H9 (cell line): ENCODE data around the gene PRUNE2. TPM values are rescaled to one million over a fixed set of nuclear protein-coding genes. Genes with fewer than 3 reads are reported as not detected.

Experiments used
- DNase-seq: peaks from one replicate; pipeline ENCODE4 v3.0.0-alpha.2; 2017
- H2AFZ ChIP-seq: one replicate; pipeline ENCODE4 v1.6.1; 2013; ENCODE audit warnings: mild to moderate bottlenecking, low read length, control low read depth, moderate library complexity
- H2AK5ac ChIP-seq: 2 replicates; pipeline ENCODE4 v1.6.1; 2013; ENCODE audit warnings: low read length, control low read depth, mixed read lengths; ENCODE audit not compliant: insufficient read length
- H2BK120ac ChIP-seq: one replicate; pipeline ENCODE4 v1.6.1; 2013; ENCODE audit warnings: low read depth, mild to moderate bottlenecking, low read length, control low read depth, inconsistent platforms; ENCODE audit not compliant: poor library complexity, severe bottlenecking
- H2BK12ac ChIP-seq: 2 replicates; pipeline ENCODE4 v1.6.1; 2013; ENCODE audit warnings: low read length, control low read depth, mixed read lengths, low read depth; ENCODE audit not compliant: insufficient read length
- H2BK15ac ChIP-seq: 2 replicates; pipeline ENCODE4 v1.6.1; 2013; ENCODE audit warnings: low read depth, low read length, control low read depth
- H2BK20ac ChIP-seq: one replicate; pipeline ENCODE4 v1.6.1; 2013; ENCODE audit warnings: low read depth, mild to moderate bottlenecking, low read length, control low read depth, inconsistent platforms; ENCODE audit not compliant: poor library complexity, severe bottlenecking
- H2BK5ac ChIP-seq: 2 replicates; pipeline ENCODE4 v1.6.1; 2013; ENCODE audit warnings: low read length, control low read depth, mixed read lengths; ENCODE audit not compliant: insufficient read length
- H3K14ac ChIP-seq: 2 replicates; pipeline ENCODE4 v1.6.1; 2013; ENCODE audit warnings: low read length, control low read depth; ENCODE audit not compliant: insufficient read depth
- H3K18ac ChIP-seq: 2 replicates; pipeline ENCODE4 v1.6.1; 2013; ENCODE audit warnings: low read depth, mild to moderate bottlenecking, mixed read lengths, low read length, control low read depth; ENCODE audit not compliant: insufficient read length
- H3K23ac ChIP-seq: 2 replicates; pipeline ENCODE4 v1.6.1; 2013; ENCODE audit warnings: low read length, control low read depth, mixed read lengths, low read depth; ENCODE audit not compliant: insufficient read length
- H3K23me2 ChIP-seq: 2 replicates; pipeline ENCODE4 v1.6.1; 2013; ENCODE audit warnings: low read depth, mild to moderate bottlenecking, mixed read lengths, low read length, control low read depth; ENCODE audit not compliant: insufficient read length, poor library complexity, severe bottlenecking
- H3K27ac ChIP-seq: 2 replicates; pipeline ENCODE4 v1.5.1; 2013; ENCODE audit warnings: low read length, control low read depth, mixed read lengths, low read depth; ENCODE audit not compliant: insufficient read length
- H3K27me3 ChIP-seq: 2 replicates; pipeline ENCODE4 v1.6.1; 2013; ENCODE audit warnings: low read length, control low read depth, inconsistent platforms; ENCODE audit not compliant: insufficient read depth
- H3K4ac ChIP-seq: 2 replicates; pipeline ENCODE4 v1.6.1; 2013; ENCODE audit warnings: low read depth, mild to moderate bottlenecking, control low read depth, inconsistent platforms, low read length, moderate library complexity
- H3K4me1 ChIP-seq: 2 replicates; pipeline ENCODE4 v1.6.1; 2013; ENCODE audit warnings: low read length, control low read depth, inconsistent platforms; ENCODE audit not compliant: insufficient read depth
- H3K4me2 ChIP-seq: 2 replicates; pipeline ENCODE4 v1.6.1; 2013; ENCODE audit warnings: low read length, control low read depth, mixed read lengths; ENCODE audit not compliant: insufficient read length, insufficient read depth
- H3K56ac ChIP-seq: 2 replicates; pipeline ENCODE4 v1.6.1; 2013; ENCODE audit warnings: low read depth, mild to moderate bottlenecking, mixed read lengths, low read length, control low read depth; ENCODE audit not compliant: insufficient read length
- H3K79me1 ChIP-seq: 2 replicates; pipeline ENCODE4 v1.6.1; 2013; ENCODE audit warnings: low read depth, mild to moderate bottlenecking, moderate library complexity, low read length, control low read depth, inconsistent platforms; ENCODE audit not compliant: insufficient read depth, poor library complexity, severe bottlenecking
- H3K79me2 ChIP-seq: 2 replicates; pipeline ENCODE4 v1.6.1; 2013; ENCODE audit warnings: low read length, control low read depth, inconsistent platforms; ENCODE audit not compliant: insufficient read depth
- H3K9ac ChIP-seq: 2 replicates; pipeline ENCODE4 v1.6.1; 2013; ENCODE audit warnings: low read length, control low read depth, mixed read lengths; ENCODE audit not compliant: insufficient read length; ENCODE audit errors: extremely low read depth
- H3K9me3 ChIP-seq: one replicate; pipeline ENCODE4 v1.6.1; 2013; ENCODE audit warnings: low read depth, low read length, inconsistent platforms; ENCODE audit not compliant: control insufficient read depth
- H3T11ph ChIP-seq: one replicate; pipeline ENCODE4 v1.6.1; 2013; ENCODE audit warnings: mild to moderate bottlenecking, low read length, control low read depth, inconsistent platforms
- H4K20me1 ChIP-seq: one replicate; pipeline ENCODE4 v1.6.1; 2013; ENCODE audit not compliant: control insufficient read depth, insufficient read length, insufficient read depth
- H4K5ac ChIP-seq: 2 replicates; pipeline ENCODE4 v1.6.1; 2013; ENCODE audit warnings: low read depth, mild to moderate bottlenecking, mixed read lengths, low read length, control low read depth; ENCODE audit not compliant: insufficient read length
- H4K8ac ChIP-seq: replicated peaks from 2 replicates; pipeline ENCODE4 v1.6.1; 2013; ENCODE audit warnings: low read length, control low read depth, mixed read lengths, low read depth; ENCODE audit not compliant: insufficient read length
- H4K91ac ChIP-seq: 2 replicates; pipeline ENCODE4 v1.6.1; 2013; ENCODE audit warnings: low read depth, mild to moderate bottlenecking, moderate library complexity, mixed read lengths, low read length, control low read depth; ENCODE audit not compliant: insufficient read length
- H3K27ac Mint-ChIP-seq, 3 experiments: 2 replicates in 2 of 3; 3 replicates in 1 of 3; pipeline ENCODE4 v1.8.0; 2020 to 2021; ENCODE audit warnings: mixed read lengths in 3 of 3, mild to moderate bottlenecking in 1 of 3, moderate library complexity in 1 of 3
- H3K27me3 Mint-ChIP-seq: 2 replicates; pipeline ENCODE4 v1.8.0; 2021; ENCODE audit warnings: low read depth, mild to moderate bottlenecking, moderate library complexity, mixed read lengths
- H3K36me3 Mint-ChIP-seq, 3 experiments: 2 replicates in 2 of 3; 3 replicates in 1 of 3; pipeline ENCODE4 v1.8.0; 2020 to 2021; ENCODE audit warnings: low read depth in 3 of 3, mixed read lengths in 3 of 3; ENCODE audit not compliant: insufficient read depth in 1 of 3
- H3K4me1 Mint-ChIP-seq, 2 experiments: 2 replicates each; pipeline ENCODE4 v1.8.0; 2020; ENCODE audit warnings: mixed read lengths in 2 of 2
- H3K4me3 Mint-ChIP-seq, 2 experiments: 2 replicates in 1 of 2; 3 replicates in 1 of 2; pipeline ENCODE4 v1.8.0; 2020 to 2021; ENCODE audit warnings: mild to moderate bottlenecking in 2 of 2, mixed read lengths in 2 of 2, moderate library complexity in 1 of 2
- H3K9me3 Mint-ChIP-seq, 2 experiments: 2 replicates in 1 of 2; 3 replicates in 1 of 2; pipeline ENCODE4 v1.8.0; 2020; ENCODE audit warnings: mild to moderate bottlenecking in 2 of 2, mixed read lengths in 2 of 2, moderate library complexity in 1 of 2
- CTCF ChIP-seq: fragments of 200-600 bp; sonication (generic); conservative IDR thresholded peaks from 3 replicates; pipeline ENCODE4 v1.8.0; 2021; ENCODE audit warnings: antibody characterized with exemption, mild to moderate bottlenecking
- WGBS: extraction: QIAGEN DNeasy Blood & Tissue Kit; methylation state at CpG from one replicate; pipeline ENCODE4 v1.1.7; 2013; ENCODE audit warnings: missing lambda C conversion rate, low lambda C conversion rate, mixed read lengths; ENCODE audit not compliant: insufficient read length; ENCODE audit errors: extremely low coverage; 5-methylcytosine and 5-hydroxymethylcytosine counted together
- total RNA-seq: library from RNA; stranded (reverse); gene quantifications from 2 replicates; pipeline ENCODE4 v1.2.1, GENCODE V29; 2021

PRUNE2 gene
- total RNA-seq, 1 experiment from 2014 or later, result 12.1 TPM

GRCh38 chr9:76680716-76681425 is 225.0 kb downstream of the PRUNE2 start:
- Histone ChIP-seq H3K23ac (no peak overlapping the region), H3K14ac (no peak overlapping the region), H3K79me1 (no peaks in the 10 kb centered on the region), H2BK20ac (no peak overlapping the region), H4K8ac (no peak overlapping the region), H4K91ac (no peak overlapping the region), H3K9me3 (no peaks in the 10 kb centered on the region), H2BK5ac (no peak overlapping the region), H4K5ac (no peak overlapping the region), H3T11ph (no peak overlapping the region), H2AK5ac (no peak overlapping the region), H3K27me3 (no peaks in the 10 kb centered on the region), H3K4me2 (no peak overlapping the region), H3K9ac (no peak overlapping the region), H3K56ac (no peak overlapping the region), H3K4me1 (no peaks in the 10 kb centered on the region), H3K79me2 (no peaks in the 10 kb centered on the region), H3K23me2 (no peaks in the 10 kb centered on the region), H2BK120ac (no peak overlapping the region), H2BK15ac (no peak overlapping the region), H3K27ac (no peak overlapping the region), H4K20me1 (no peaks in the 10 kb centered on the region), H3K18ac (no peak overlapping the region), H2BK12ac (no peak overlapping the region), H2AFZ (no peak overlapping the region), H3K4ac (no peak overlapping the region)
- Mint-ChIP-seq H3K27ac (no peak overlapping the region; a peak in 1 of 7 replicates), H3K9me3 (peaks cover 0 to 10% of the 10 kb centered on the region in 2 experiments; a peak in 4 of 5 replicates), H3K36me3 (peaks cover 4 to 9% (median 7%) of the 10 kb centered on the region in 3 experiments; a peak in 3 of 7 replicates), H3K4me1 (peaks cover 3 to 10% of the 10 kb centered on the region in 2 experiments; a peak in 3 of 4 replicates), H3K4me3 (no peak overlapping the region), H3K27me3 (no peaks in the 10 kb centered on the region)
- WGBS, result no CpG with 5 or more reads among the region's 10 CpGs
- no peak for DNase-seq
- no peak for TF ChIP-seq CTCF
